Measurements from ENCODE around the gene GABRD. TPM values are rescaled to one million over a fixed set of nuclear protein-coding genes. Genes with fewer than 3 reads are reported as not detected.

The GABRD gene
- total RNA-seq, 1 donor from 2014 or later, result not detected

DNA sequence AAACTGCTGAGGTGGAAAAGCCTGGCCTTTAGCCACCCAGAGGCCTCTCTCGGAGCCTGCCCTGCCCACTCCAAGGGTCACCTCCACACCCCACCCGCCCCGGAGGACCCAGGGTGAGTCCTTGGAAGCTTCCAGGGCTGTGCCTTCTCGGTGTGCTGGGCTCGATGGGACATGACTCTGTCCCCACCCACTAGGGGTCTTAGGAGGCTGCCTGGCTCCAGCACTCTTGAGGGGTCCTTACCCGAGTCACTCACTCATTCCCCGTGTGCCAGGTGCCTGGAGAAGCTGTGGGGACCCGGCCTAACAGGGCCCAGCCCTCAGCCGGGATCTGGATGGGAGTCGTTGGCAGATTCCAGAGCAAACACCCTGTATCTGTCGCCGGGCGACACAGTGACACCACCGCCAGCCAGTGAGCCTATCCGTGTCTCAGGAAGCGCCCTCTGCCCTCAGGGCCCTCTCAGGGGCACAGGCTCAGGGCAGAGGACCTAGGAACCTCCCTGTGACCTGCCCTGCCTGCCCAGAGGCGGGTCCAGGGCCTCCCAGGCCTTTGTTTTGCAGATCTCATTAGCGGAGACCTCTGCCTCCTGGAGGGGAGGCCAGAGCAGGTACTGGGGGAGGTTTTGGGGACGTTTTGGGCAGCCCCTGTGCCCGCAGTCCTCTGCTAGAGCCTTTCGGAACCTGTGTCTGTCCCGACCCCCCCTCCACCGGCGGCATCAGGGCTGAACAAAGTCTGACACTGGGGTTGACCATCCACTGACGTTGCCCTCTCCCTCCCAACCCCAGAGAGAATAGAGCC is 28.0 kb downstream of the GABRD start:
- intact Hi-C loops (cut with DNase I), result loop anchor here (10.0 kb wide), 1 partner anchor 92 kb away; no protein-coding TSS in a partner anchor
- DNase-seq (ENCODE audit: low spot score) (no peak), ATAC-seq (no peak)

DNA sequence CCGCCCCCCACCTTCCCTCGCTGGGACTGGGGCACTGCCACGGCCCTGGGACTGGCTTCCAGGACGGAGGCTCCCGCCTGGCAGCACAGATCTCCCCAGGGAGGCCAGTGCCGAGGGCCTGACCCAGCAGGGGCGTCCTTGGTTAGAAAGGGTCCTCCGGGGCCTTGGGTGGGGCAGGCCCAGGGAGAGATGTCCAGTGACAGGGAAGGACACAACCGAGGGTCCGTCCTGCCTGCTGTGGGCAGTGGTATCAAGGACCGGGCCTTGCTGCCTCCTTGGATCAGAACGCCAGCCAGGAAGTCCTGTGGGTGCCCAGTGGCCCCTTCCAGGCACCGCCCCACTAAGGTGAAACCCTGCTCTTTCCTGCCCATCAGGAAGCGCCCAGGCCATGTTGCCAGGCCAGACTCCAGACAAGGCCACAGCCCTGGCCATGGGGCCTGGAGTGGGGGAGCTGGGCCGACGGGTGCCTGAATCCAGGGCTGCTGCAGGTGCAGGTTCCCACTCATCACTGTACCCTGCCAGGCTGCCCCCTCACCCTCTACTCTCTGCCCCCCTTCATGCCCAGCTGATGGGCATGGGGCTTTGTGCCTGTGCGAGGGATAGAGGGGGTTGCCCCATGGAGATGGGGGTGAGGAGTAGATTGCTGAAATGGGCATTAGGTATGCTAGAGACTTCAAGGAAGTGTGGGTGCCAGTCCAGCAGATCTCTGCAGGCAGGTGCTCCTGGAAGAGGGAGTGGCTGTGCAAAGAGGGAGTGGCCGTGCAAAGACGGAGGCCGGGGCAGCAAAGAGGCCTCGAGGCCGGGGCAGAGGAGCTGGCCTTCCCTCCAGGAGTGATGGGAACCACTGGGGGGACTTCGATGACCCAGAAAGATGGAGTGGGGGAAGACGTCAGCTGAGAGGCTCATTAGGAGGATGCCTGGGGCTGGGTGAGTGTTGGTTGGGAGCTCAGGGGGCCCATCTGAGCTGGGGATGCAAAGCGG is 28.9 kb downstream of the GABRD start:
- no peak for ATAC-seq
- DNase-seq (ENCODE audit: low spot score), result no peak
- intact Hi-C loops (cut with DNase I), result loop anchor here (10.0 kb wide), 1 partner anchor 93 kb away; no protein-coding TSS in a partner anchor

- ATAC-seq (no peak), DNase-seq (ENCODE audit: low spot score) (no peak)
- intact Hi-C loops (cut with DNase I), result loop anchor here (10.0 kb wide), 1 partner anchor 94 kb away; no protein-coding TSS in a partner anchor
Measured at GRCh38 chr1:2049225-2049717, 30.1 kb downstream of the GABRD start.

DNA sequence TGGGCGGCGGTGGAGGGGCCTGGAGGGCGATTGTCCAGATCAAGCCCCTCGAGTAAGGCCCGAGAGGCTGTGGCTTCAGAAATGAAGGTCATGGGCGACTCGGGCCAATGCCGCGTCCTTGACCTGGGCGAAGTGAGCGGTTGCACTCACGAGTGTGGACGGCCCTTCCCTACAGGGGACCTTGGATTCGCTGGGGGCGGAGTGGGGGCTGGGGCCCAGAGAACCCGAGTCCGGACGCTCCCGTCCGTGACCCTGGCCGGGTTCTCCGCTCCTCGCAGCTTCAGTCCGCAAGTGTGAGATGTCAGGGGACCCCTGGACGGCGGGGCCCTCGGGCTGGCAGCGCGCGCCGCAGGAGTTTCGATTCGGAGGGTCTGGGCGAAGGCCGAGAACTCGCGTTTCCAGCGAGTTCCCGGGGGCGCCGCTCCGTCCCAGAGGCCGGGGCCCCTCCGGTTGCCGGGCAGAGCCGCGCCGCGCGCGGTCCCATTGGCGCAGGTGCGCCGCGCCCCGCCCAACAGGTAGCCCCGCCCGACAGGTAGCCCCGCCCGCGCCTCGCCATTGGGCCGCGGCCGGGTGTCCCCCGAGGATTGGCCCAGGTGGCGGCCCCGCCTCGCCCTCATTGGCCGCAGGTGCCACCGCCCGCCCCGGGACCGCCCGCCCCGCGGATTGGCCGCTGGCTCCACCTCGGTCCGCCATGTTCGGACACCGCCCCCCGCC is 30.7 kb downstream of the GABRD start, which contains the start of gene PRKCZ:
Gene PRKCZ, plus strand, starts transcription at position 694 of the 714 bp plus-strand sequence. CDS start 220 bp downstream, outside the sequence.
- intact Hi-C loops (cut with DNase I), result loop anchor here (10.0 kb wide), 1 partner anchor 95 kb away; no protein-coding TSS in a partner anchor
- no peak for DNase-seq (ENCODE audit: low spot score)
- no peak for ATAC-seq

GRCh38 chr1:2050461-2050792 is 31.3 kb downstream of the GABRD start:
- DNase-seq (ENCODE audit: low spot score) (no peak), ATAC-seq (no peak)
- intact Hi-C loops (cut with DNase I), result no loop called here

DNA sequence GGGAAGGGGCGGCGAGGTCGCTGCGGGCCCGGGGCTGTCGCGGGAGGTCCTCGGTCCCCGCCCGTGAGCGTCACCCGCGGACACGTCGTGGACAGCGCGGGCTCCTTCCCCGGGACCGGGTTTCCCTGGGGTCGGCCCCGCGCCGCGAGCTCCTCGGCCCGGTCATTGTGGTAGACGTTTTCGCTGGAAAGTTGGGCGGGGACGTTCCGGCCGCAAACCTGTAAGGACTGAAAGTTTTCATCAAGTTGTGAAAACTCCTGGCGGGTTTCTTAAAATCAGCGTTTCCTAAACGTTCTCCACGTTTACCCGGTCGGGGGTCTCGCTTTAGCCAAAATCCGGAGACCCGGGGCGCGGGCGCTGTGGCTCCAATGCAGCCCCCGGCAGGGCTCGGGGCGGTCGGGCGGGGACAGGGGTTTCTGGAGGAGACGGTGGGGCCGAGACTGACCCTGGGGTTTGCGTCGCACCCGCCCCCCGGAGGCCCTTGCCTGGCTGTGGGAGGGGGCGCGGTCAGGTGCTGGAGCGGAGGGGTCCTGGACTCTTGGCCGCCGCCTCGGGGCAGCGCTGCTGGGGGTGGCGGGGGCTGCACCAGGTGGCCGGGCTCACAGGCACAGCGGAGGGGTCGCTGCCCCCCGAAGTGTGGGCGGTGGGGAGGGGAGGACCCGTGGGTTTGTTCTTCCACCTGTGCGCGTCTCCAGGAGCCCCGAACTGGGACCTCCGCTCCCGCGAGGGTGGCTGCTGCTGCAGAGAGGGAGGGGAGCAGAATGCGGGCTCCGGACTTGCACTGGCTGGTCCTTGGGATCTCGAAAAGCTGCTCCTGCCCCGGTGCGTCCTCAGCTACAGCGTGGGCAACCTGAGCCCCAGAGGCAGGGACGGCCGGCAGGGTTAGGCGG is 31.9 kb downstream of the GABRD start:
- intact Hi-C loops (cut with DNase I), result no loop called here
- ATAC-seq (no peak), DNase-seq (ENCODE audit: low spot score) (no peak)

- DNase-seq (ENCODE audit: low spot score) (no peak), ATAC-seq (no peak)
- intact Hi-C loops (cut with DNase I), result no loop called here
Measured at GRCh38 chr1:2052054-2052679, 33.0 kb downstream of the GABRD start.

DNA sequence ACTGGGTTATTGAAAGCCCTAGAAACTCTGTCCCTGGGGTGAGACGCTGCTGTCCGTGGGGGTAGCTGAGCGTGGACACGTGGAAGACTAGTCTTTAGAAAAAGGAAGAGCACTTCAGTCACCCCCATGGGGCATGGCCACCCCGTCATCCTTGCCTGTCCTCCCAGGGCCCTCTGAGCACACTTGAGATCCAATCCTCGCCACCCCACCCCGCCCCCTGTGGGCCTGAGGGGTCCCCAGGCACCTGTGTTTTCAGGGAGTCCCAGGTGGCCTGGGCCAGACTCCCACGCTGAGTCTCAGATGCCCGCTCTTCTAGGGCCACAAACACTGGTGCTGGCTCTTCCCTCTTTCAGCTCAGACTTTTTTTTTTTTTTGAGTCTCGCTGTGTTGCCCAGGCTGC is 33.6 kb downstream of the GABRD start:
- intact Hi-C loops (cut with DNase I), result no loop called here
- ATAC-seq (no peak), DNase-seq (ENCODE audit: low spot score) (no peak)

DNA sequence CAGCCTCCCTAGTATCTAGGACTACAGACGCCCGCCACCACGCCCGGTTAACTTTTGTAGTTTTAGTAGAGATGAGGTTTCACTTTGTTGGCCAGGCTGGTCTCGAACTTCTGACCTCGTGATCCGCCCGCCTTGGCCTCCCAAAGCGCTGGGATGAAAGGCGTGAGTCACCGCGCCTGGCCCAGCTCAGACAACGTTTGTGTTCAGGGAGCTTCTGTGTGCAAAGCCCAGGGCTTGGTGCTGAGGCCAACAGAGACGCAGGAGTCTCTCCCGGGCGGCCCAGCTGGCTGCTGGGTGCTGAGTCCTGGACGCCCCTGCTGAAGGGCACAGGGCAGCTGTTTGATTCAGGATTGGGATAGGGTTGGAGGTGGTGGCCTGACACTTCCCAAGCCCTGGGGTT is 34.1 kb downstream of the GABRD start:
- no peak for DNase-seq (ENCODE audit: low spot score)
- intact Hi-C loops (cut with DNase I), result no loop called here
- no peak for ATAC-seq

- DNase-seq (ENCODE audit: low spot score), result no peak
- intact Hi-C loops (cut with DNase I), result no loop called here
- ATAC-seq, result no peak
Measured at GRCh38 chr1:2053784-2054376, 34.7 kb downstream of the GABRD start.

GRCh38 chr1:2054560-2054959 is 35.4 kb downstream of the GABRD start:
- DNase-seq (ENCODE audit: low spot score) (no peak), ATAC-seq (no peak)
- intact Hi-C loops (cut with DNase I), result no loop called here

DNA sequence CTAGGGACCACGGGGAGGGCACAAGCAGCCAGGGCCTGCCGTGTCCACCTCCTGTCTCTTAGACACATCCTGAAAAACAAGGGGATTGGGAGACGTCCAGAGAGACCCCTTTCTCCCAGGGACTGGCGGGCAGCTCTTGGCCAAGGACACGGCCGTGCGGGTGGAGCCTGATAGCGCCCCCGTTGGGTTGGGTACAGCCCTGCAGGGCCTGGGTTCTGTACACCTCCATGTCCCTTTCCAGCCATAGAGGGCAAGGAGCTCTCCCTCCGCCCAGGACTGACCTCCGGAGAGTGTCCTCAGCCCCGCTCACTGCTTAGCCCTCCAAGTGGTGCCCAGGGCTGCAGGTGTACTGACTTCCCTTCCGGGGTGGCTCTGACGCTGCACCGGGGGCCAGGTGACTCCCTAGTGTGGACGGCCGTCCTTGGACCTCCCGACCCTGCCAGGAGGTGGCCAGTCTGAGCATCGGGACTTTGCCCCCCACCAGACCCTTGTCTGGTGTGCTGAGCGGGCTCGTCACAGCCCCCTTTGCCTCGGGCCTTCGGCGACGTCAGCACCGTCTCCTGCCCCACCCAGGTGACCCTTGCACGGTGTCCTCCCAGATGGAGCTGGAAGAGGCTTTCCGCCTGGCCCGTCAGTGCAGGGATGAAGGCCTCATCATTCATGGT is 36.9 kb downstream of the GABRD start:
- intact Hi-C loops (cut with DNase I), result no loop called here
- DNase-seq (ENCODE audit: low spot score) (no peak), ATAC-seq (no peak)

- DNase-seq (ENCODE audit: low spot score), result no peak
- intact Hi-C loops (cut with DNase I), result no loop called here
- no peak for ATAC-seq
Measured at GRCh38 chr1:2056955-2057590, 37.9 kb downstream of the GABRD start.

DNA sequence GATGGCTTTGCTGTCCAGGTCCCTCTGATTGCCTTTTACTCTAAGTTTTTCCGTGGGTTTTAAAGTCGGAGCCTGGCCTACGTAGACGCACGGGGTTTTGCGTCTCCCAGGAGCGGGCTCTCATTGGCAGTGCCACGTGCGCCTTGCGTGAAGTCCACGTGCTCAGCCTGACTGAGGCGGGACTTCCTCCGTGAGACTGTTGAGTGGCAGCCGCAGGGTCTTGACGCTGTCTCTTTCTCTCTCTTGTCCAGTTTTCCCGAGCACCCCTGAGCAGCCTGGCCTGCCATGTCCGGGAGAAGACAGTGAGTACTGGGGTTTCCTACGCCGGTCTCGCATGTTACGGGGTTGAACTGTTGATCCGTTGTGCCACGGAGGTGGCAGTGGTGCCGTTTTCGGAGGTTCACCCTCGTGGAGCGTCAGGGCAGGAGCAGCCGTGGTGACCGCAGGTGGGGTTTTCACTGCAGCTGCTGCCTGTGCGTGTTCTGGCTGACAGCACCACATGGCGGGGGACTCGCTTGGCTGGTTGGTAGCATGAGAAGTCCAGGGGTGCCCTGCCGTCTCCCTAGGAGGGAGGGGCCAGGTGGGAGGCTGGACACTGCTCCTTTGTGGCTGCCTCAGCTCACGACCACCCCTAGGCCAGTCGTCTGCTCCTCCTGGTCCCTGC is 40.3 kb downstream of the GABRD start:
- no peak for ATAC-seq
- intact Hi-C loops (cut with DNase I), result no loop called here
- DNase-seq (ENCODE audit: low spot score), result no peak

DNA sequence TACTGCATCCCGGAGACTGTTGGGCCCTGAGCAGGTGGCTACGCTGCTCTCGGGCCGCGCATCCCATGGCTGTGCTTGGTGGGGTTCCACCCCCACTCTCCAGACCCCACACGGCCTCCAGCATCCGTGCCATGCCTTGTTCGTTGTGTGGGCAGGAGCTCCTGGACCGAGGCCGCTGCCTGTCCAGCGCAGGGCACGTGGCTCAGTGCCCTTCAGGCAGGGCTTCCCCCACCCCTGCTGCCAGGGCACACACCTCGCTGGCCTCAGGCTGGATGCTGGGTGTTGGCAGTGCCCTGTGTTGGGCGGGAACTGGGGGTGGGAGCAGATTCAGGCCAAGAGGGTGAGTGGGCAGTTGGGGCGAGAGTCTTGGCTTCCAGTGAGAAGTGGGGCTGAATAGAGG is 40.9 kb downstream of the GABRD start:
- ATAC-seq (no peak), DNase-seq (ENCODE audit: low spot score) (no peak)
- intact Hi-C loops (cut with DNase I), result no loop called here

DNA sequence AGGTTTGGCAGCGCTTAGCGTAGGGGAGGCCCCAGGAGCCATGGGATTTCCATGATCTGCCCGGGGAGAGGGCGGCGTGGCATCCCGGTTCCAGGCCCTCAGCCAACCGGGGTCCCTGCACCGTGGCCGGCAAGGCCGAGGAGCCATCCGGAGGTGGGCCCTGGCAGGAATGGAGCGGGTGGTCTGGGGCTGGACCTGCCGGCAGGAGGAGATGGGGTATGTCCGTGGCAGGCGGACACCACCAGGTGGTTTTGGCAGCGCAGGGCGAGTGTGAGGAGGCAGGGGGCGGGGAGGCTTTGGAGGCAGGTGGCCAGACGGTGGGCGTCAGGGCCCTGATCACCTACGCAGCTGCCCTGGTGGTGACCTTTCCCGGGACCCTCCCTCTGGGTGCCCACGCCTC is 41.4 kb downstream of the GABRD start:
- intact Hi-C loops (cut with DNase I), result no loop called here
- no peak for DNase-seq (ENCODE audit: low spot score)
- ATAC-seq, result no peak

Data from sciatic nerve (tissue), 2 donors.